ENCODE data around the gene TRERF1. TPM values are rescaled to one million over a fixed set of nuclear protein-coding genes. Genes with fewer than 3 reads are reported as not detected.

The TRERF1 gene
- total RNA-seq, 2 experiments from 2014 or later, result 12.2 to 14.5 TPM

- Mint-ChIP-seq H3K27ac (peak overlapping the region; percentile 77), H3K9me3 (ENCODE audit: low read depth) (no peaks in the 10 kb centered on the region), H3K27me3 (no peaks in the 10 kb centered on the region), H3K4me3 (peak overlapping the region; percentile 64), H3K36me3 (ENCODE audit: low read depth) (peaks cover 7% of the 10 kb centered on the region), H3K4me1 (peaks cover 69% of the 10 kb centered on the region)
- ChIA-PET CTCF (interaction anchor here (0.6 to 2.4 kb wide), 14 partner anchors 10 to 196 kb away, joined by 3 to 9 read pairs (median 4); partner anchors contain the start of gene UBR2), POLR2A (interaction anchor here (1.5 to 2.5 kb wide), 2 partner anchors 22 to 23 kb away, joined by 5 to 10 read pairs; no protein-coding TSS in a partner anchor)
- intact Hi-C loops (cut with DNase I, micrococcal nuclease), result loop anchor here (1.0 to 2.0 kb wide), 5 partner anchors 9 to 29 kb away; no protein-coding TSS in a partner anchor
- ATAC-seq, result peak; percentile 45
- DNase-seq, result peak; percentile 41
Measured at GRCh38 chr6:42367353-42368011, 84.2 kb downstream of the TRERF1 start.

- Mint-ChIP-seq H3K4me3 (peak overlapping the region; percentile 64), H3K4me1 (peaks cover 66% of the 10 kb centered on the region), H3K9me3 (ENCODE audit: low read depth) (no peaks in the 10 kb centered on the region), H3K27ac (peak overlapping the region; percentile 77), H3K27me3 (no peaks in the 10 kb centered on the region), H3K36me3 (ENCODE audit: low read depth) (peaks cover 10% of the 10 kb centered on the region)
- no peak for DNase-seq
- CTCF ChIA-PET, result interaction anchor here (0.6 to 2.4 kb wide), 12 partner anchors 10 to 246 kb away, joined by 3 to 9 read pairs (median 4); partner anchors contain the start of gene UBR2
- peak; percentile 7 for ATAC-seq
- POLR2A ChIA-PET, result interaction anchor here (1.5 to 2.5 kb wide), 2 partner anchors 22 to 23 kb away, joined by 5 to 10 read pairs; no protein-coding TSS in a partner anchor
- intact Hi-C loops (cut with DNase I, micrococcal nuclease), result no loop called here
Measured at GRCh38 chr6:42366999-42367352, 84.8 kb downstream of the TRERF1 start.

- Mint-ChIP-seq H3K4me3 (no peak overlapping the region), H3K27ac (peak overlapping the region; percentile 77), H3K36me3 (ENCODE audit: low read depth) (peaks cover 16% of the 10 kb centered on the region), H3K4me1 (peaks cover 66% of the 10 kb centered on the region), H3K9me3 (ENCODE audit: low read depth) (no peaks in the 10 kb centered on the region), H3K27me3 (no peaks in the 10 kb centered on the region)
- intact Hi-C loops (cut with DNase I, micrococcal nuclease), result no loop called here
- ATAC-seq (no peak), DNase-seq (no peak)
- CTCF ChIA-PET, result interaction anchor here (0.6 to 2.4 kb wide), 7 partner anchors 15 to 245 kb away, joined by 3 to 9 read pairs (median 4); partner anchors contain the start of gene UBR2
- POLR2A ChIA-PET, result interaction anchor here (0.9 to 2.5 kb wide), 2 partner anchors 24 to 73 kb away, joined by 3 to 10 read pairs; no protein-coding TSS in a partner anchor
Measured at GRCh38 chr6:42366011-42366705, 85.6 kb downstream of the TRERF1 start.

GRCh38 chr6:42365021-42365420, 86.7 kb downstream of the TRERF1 start:
- DNase-seq (no peak), ATAC-seq (no peak)
- H3K36me3 Mint-ChIP-seq (ENCODE audit: low read depth), result peaks cover 21% of the 10 kb centered on the region
- intact Hi-C loops (cut with DNase I, micrococcal nuclease), result no loop called here
- POLR2A ChIA-PET, result interaction anchor here (0.7 kb wide), 1 partner anchor 22 kb away, joined by 4 read pairs; no protein-coding TSS in a partner anchor
- H3K9me3 Mint-ChIP-seq (ENCODE audit: low read depth), result no peaks in the 10 kb centered on the region
- no peaks in the 10 kb centered on the region for H3K27me3 Mint-ChIP-seq
- H3K4me3 Mint-ChIP-seq, result no peak overlapping the region
- peak overlapping the region; percentile 2 for H3K27ac Mint-ChIP-seq
- CTCF ChIA-PET, result interaction anchor here (0.6 kb wide), 1 partner anchor 57 kb away, joined by 3 read pairs; no protein-coding TSS in a partner anchor
- peaks cover 58% of the 10 kb centered on the region for H3K4me1 Mint-ChIP-seq

- ChIA-PET POLR2A (interaction anchor here (0.6 kb wide), 1 partner anchor 26 kb away, joined by 3 read pairs; no protein-coding TSS in a partner anchor), CTCF (interaction anchor here (0.6 to 0.9 kb wide), 2 partner anchors 58 to 76 kb away, joined by 3 read pairs; no protein-coding TSS in a partner anchor)
- H3K27ac Mint-ChIP-seq, result no peak overlapping the region
- no peak for DNase-seq
- intact Hi-C loops (cut with DNase I, micrococcal nuclease), result no loop called here
- H3K4me3 Mint-ChIP-seq, result no peak overlapping the region
- peaks cover 51% of the 10 kb centered on the region for H3K4me1 Mint-ChIP-seq
- H3K27me3 Mint-ChIP-seq, result no peaks in the 10 kb centered on the region
- ATAC-seq, result no peak
- no peaks in the 10 kb centered on the region for H3K9me3 Mint-ChIP-seq (ENCODE audit: low read depth)
- H3K36me3 Mint-ChIP-seq (ENCODE audit: low read depth), result peaks cover 21% of the 10 kb centered on the region
Measured at GRCh38 chr6:42363926-42364849, 87.5 kb downstream of the TRERF1 start.

- H3K27ac Mint-ChIP-seq, result peak overlapping the region; percentile 20
- H3K4me1 Mint-ChIP-seq, result peaks cover 38% of the 10 kb centered on the region
- H3K9me3 Mint-ChIP-seq (ENCODE audit: low read depth), result no peaks in the 10 kb centered on the region
- no peaks in the 10 kb centered on the region for H3K27me3 Mint-ChIP-seq
- CTCF ChIA-PET, result interaction anchor here (1.4 kb wide), 1 partner anchor 170 kb away, joined by 3 read pairs; no protein-coding TSS in a partner anchor
- DNase-seq (no peak), ATAC-seq (no peak)
- peaks cover 23% of the 10 kb centered on the region for H3K36me3 Mint-ChIP-seq (ENCODE audit: low read depth)
- POLR2A ChIA-PET, result no interaction called here
- intact Hi-C loops (cut with DNase I, micrococcal nuclease), result no loop called here
- no peak overlapping the region for H3K4me3 Mint-ChIP-seq
Measured at GRCh38 chr6:42361036-42361435, 90.7 kb downstream of the TRERF1 start.

GRCh38 chr6:42359021-42359420, 92.7 kb downstream of the TRERF1 start:
- Mint-ChIP-seq H3K27ac (no peak overlapping the region), H3K36me3 (ENCODE audit: low read depth) (peaks cover 25% of the 10 kb centered on the region), H3K4me1 (peaks cover 23% of the 10 kb centered on the region), H3K9me3 (ENCODE audit: low read depth) (no peaks in the 10 kb centered on the region), H3K27me3 (no peaks in the 10 kb centered on the region), H3K4me3 (no peak overlapping the region)
- no peak for ATAC-seq
- intact Hi-C loops (cut with DNase I, micrococcal nuclease), result no loop called here
- ChIA-PET CTCF (interaction anchor here (1.0 to 1.6 kb wide), 3 partner anchors 98 to 189 kb away, joined by 3 to 7 read pairs (median 6); no protein-coding TSS in a partner anchor), POLR2A (no interaction called here)
- no peak for DNase-seq

GRCh38 chr6:42355416-42355815, 96.3 kb downstream of the TRERF1 start:
- ATAC-seq, result no peak
- Mint-ChIP-seq H3K27ac (no peak overlapping the region), H3K36me3 (ENCODE audit: low read depth) (peaks cover 4% of the 10 kb centered on the region), H3K9me3 (ENCODE audit: low read depth) (no peaks in the 10 kb centered on the region), H3K27me3 (no peaks in the 10 kb centered on the region), H3K4me3 (no peak overlapping the region), H3K4me1 (peaks cover 29% of the 10 kb centered on the region)
- no peak for DNase-seq
- intact Hi-C loops (cut with DNase I, micrococcal nuclease), result no loop called here
- ChIA-PET POLR2A (no interaction called here), CTCF (interaction anchor here (1.3 to 2.7 kb wide), 3 partner anchors 35 to 192 kb away, joined by 3 to 7 read pairs (median 5); no protein-coding TSS in a partner anchor)

- H3K4me3 Mint-ChIP-seq, result no peak overlapping the region
- H3K27me3 Mint-ChIP-seq, result no peaks in the 10 kb centered on the region
- ChIA-PET CTCF (interaction anchor here (1.8 to 2.7 kb wide), 2 partner anchors 35 to 193 kb away, joined by 5 to 7 read pairs; no protein-coding TSS in a partner anchor), POLR2A (no interaction called here)
- intact Hi-C loops (cut with DNase I, micrococcal nuclease), result no loop called here
- H3K36me3 Mint-ChIP-seq (ENCODE audit: low read depth), result peaks cover 7% of the 10 kb centered on the region
- no peaks in the 10 kb centered on the region for H3K9me3 Mint-ChIP-seq (ENCODE audit: low read depth)
- peaks cover 29% of the 10 kb centered on the region for H3K4me1 Mint-ChIP-seq
- no peak overlapping the region for H3K27ac Mint-ChIP-seq
- no peak for ATAC-seq
- no peak for DNase-seq
Measured at GRCh38 chr6:42354702-42355101, 97.0 kb downstream of the TRERF1 start.

- H3K36me3 Mint-ChIP-seq (ENCODE audit: low read depth), result peaks cover 7% of the 10 kb centered on the region
- ChIA-PET POLR2A (interaction anchor here (0.6 to 1.5 kb wide), 4 partner anchors 13 to 565 kb away, joined by 4 to 8 read pairs (median 4); no protein-coding TSS in a partner anchor), CTCF (interaction anchor here (1.0 to 2.7 kb wide), 2 partner anchors 9 to 195 kb away, joined by 3 to 7 read pairs; no protein-coding TSS in a partner anchor)
- H3K27ac Mint-ChIP-seq, result no peak overlapping the region
- H3K27me3 Mint-ChIP-seq, result no peaks in the 10 kb centered on the region
- peaks cover 17% of the 10 kb centered on the region for H3K4me1 Mint-ChIP-seq
- no peaks in the 10 kb centered on the region for H3K9me3 Mint-ChIP-seq (ENCODE audit: low read depth)
- DNase-seq (no peak), ATAC-seq (no peak)
- no peak overlapping the region for H3K4me3 Mint-ChIP-seq
- intact Hi-C loops (cut with DNase I, micrococcal nuclease), result no loop called here
Measured at GRCh38 chr6:42352856-42353564, 98.7 kb downstream of the TRERF1 start.
